GM23338 (cell line): ENCODE results near the gene SELENOS. TPM values are rescaled to one million over a fixed set of nuclear protein-coding genes. Genes with fewer than 3 reads are reported as not detected.

ENCODE experiments used
- ATAC-seq: fragments of 200-7000 bp; cut with Tn5 transposase; 3 replicates; pipeline ENCODE4 v1.9.1; 2020
- DNase-seq: peaks from one replicate; pipeline ENCODE4 v3.0.0-alpha.2; 2015; ENCODE audit warnings: low spot score
- H2AFZ ChIP-seq: fragments of 200-600 bp; sonication (generic); 2 replicates; pipeline ENCODE4 v1.8.0; 2016; ENCODE audit warnings: antibody characterized with exemption, mild to moderate bottlenecking, moderate library complexity
- H3F3A ChIP-seq: fragments of 200-600 bp; sonication (generic); replicated peaks from 2 replicates; pipeline ENCODE4 v1.8.0; 2017; ENCODE audit warnings: antibody characterized with exemption, mixed run types, low read depth
- H3K27ac ChIP-seq: fragments of 200-600 bp; sonication (generic); 2 replicates; pipeline ENCODE4 v1.6.1; 2016; ENCODE audit warnings: low read depth
- H3K27me3 ChIP-seq: fragments of 200-600 bp; sonication (generic); 2 replicates; pipeline ENCODE4 v1.8.0; 2016; ENCODE audit warnings: mild to moderate bottlenecking, mixed run types, moderate library complexity; ENCODE audit not compliant: insufficient read depth
- H3K36me3 ChIP-seq: fragments of 200-600 bp; sonication (generic); 2 replicates; pipeline ENCODE4 v1.8.0; 2016; ENCODE audit warnings: mild to moderate bottlenecking; ENCODE audit not compliant: insufficient read depth
- H3K4me1 ChIP-seq: fragments of 200-600 bp; sonication (generic); 2 replicates; pipeline ENCODE4 v1.8.0; 2016; ENCODE audit warnings: mild to moderate bottlenecking, moderate library complexity; ENCODE audit not compliant: insufficient read depth
- H3K4me2 ChIP-seq: fragments of 200-600 bp; sonication (generic); 2 replicates; pipeline ENCODE4 v1.7.1; 2017; ENCODE audit warnings: mixed run types
- H3K4me3 ChIP-seq: fragments of 200-600 bp; sonication (generic); 2 replicates; pipeline ENCODE4 v1.6.1; 2016; ENCODE audit warnings: mixed run types
- H3K79me2 ChIP-seq: fragments of 200-600 bp; sonication (generic); replicated peaks from 2 replicates; pipeline ENCODE4 v1.8.0; 2017; ENCODE audit warnings: mild to moderate bottlenecking; ENCODE audit not compliant: insufficient read depth
- H3K9me2 ChIP-seq: fragments of 200-600 bp; sonication (generic); 2 replicates; pipeline ENCODE4 v1.8.0; 2017; ENCODE audit not compliant: insufficient read depth
- H4K20me1 ChIP-seq: fragments of 200-600 bp; sonication (generic); replicated peaks from 2 replicates; pipeline ENCODE4 v1.8.0; 2017; ENCODE audit warnings: mild to moderate bottlenecking; ENCODE audit not compliant: insufficient read depth
- H3K27ac Mint-ChIP-seq: 2 replicates; pipeline ENCODE4 v1.8.0; 2020; ENCODE audit warnings: inconsistent platforms, mild to moderate bottlenecking, moderate library complexity, mixed read lengths
- H3K27me3 Mint-ChIP-seq: 3 replicates; pipeline ENCODE4 v1.8.0; 2022; ENCODE audit warnings: low read depth, mild to moderate bottlenecking, moderate library complexity, mixed read lengths, inconsistent platforms; ENCODE audit not compliant: insufficient read depth, poor library complexity
- H3K36me3 Mint-ChIP-seq: 3 replicates; pipeline ENCODE4 v1.8.0; 2021; ENCODE audit warnings: low read depth, mild to moderate bottlenecking, inconsistent platforms, moderate library complexity, mixed read lengths
- H3K4me1 Mint-ChIP-seq: 3 replicates; pipeline ENCODE4 v1.8.0; 2020; ENCODE audit warnings: mild to moderate bottlenecking, inconsistent platforms, mixed read lengths
- H3K4me3 Mint-ChIP-seq: 3 replicates; pipeline ENCODE4 v1.8.0; 2021; ENCODE audit warnings: moderate library complexity, mild to moderate bottlenecking, inconsistent platforms, mixed read lengths
- H3K9me3 Mint-ChIP-seq: 3 replicates; pipeline ENCODE4 v1.8.0; 2020; ENCODE audit warnings: moderate library complexity, mild to moderate bottlenecking, inconsistent platforms, mixed read lengths
- CREB1 ChIP-seq: fragments of 250-450 bp; sonication (Bioruptor Pico); IDR thresholded peaks from 2 replicates; pipeline ENCODE4 v1.5.0; 2020; ENCODE audit warnings: low read depth, mild to moderate bottlenecking, moderate library complexity
- EZH2 ChIP-seq: fragments of 200-600 bp; sonication (generic); IDR thresholded peaks from one replicate; pipeline ENCODE4 v1.8.0; 2017; ENCODE audit warnings: antibody characterized with exemption, mild to moderate bottlenecking, low read depth; ENCODE audit not compliant: unreplicated experiment
- EZH2phosphoT487 ChIP-seq: fragments of 200-600 bp; sonication (generic); IDR thresholded peaks from one replicate; pipeline ENCODE4 v1.8.1; 2018; ENCODE audit warnings: antibody characterized with exemption; ENCODE audit not compliant: unreplicated experiment
- JUNB ChIP-seq: IDR thresholded peaks from one replicate; pipeline ENCODE4 v1.6.1; 2016; ENCODE audit warnings: antibody characterized with exemption; ENCODE audit not compliant: unreplicated experiment
- NANOG ChIP-seq: IDR thresholded peaks from 2 replicates; pipeline ENCODE4 v1.6.1; 2016; ENCODE audit warnings: antibody characterized with exemption, borderline replicate concordance
- POLR2AphosphoS5 ChIP-seq: IDR thresholded peaks from 2 replicates; pipeline ENCODE4 v1.6.1; 2016; ENCODE audit warnings: antibody characterized with exemption, low read depth
- STAT1 ChIP-seq: IDR thresholded peaks from one replicate; pipeline ENCODE4 v1.6.1; 2016; ENCODE audit warnings: antibody characterized with exemption; ENCODE audit not compliant: unreplicated experiment
- ZNF114 ChIP-seq: fragments of 250-450 bp; sonication (Bioruptor Pico); IDR thresholded peaks from 2 replicates; pipeline ENCODE4 v1.5.0; 2020; ENCODE audit warnings: mild to moderate bottlenecking, moderate library complexity
- ZNF331 ChIP-seq: fragments of 250-450 bp; sonication (Bioruptor Pico); IDR thresholded peaks from 2 replicates; pipeline ENCODE4 v1.5.0; 2020; ENCODE audit warnings: low read depth, mild to moderate bottlenecking, moderate library complexity
- polyA plus RNA-seq: library from polyadenylated mRNA; unstranded; fragments of >200 nt; fragmentation: Nextera tagmentation; extraction: Ambion mirVana; gene quantifications from 2 replicates; pipeline ENCODE4 v1.2.1, GENCODE V29; 2016
- total RNA-seq: library from RNA; depleted of rRNA; stranded (reverse); fragments of >200 nt; shearing (Covaris generic); gene quantifications from 2 replicates; pipeline ENCODE4 v1.2.3, GENCODE V29; 2014
- TF ChIP-seq, protein P1 (sequence below): IDR thresholded peaks from one replicate; pipeline ENCODE4 v1.6.1; 2018; ENCODE audit warnings: antibody characterized with exemption; ENCODE audit not compliant: unreplicated experiment
- TF ChIP-seq, protein P2 (sequence below): IDR thresholded peaks from 2 replicates; pipeline ENCODE4 v1.6.1; 2016; ENCODE audit warnings: antibody characterized with exemption
- TF ChIP-seq, protein P3 (sequence below), 2 experiments: fragments of 200-600 bp in 1 of 2; sonication (generic) in 1 of 2; conservative IDR thresholded peaks; 2 replicates each; pipeline versions ENCODE4 v1.5.1 to v1.6.1; 2016 to 2017; ENCODE audit warnings: antibody characterized with exemption in 2 of 2, low read depth in 2 of 2, mild to moderate bottlenecking in 2 of 2, moderate library complexity in 1 of 2
- TF ChIP-seq, protein P4 (sequence below): fragments of 250-450 bp; sonication (Bioruptor Pico); IDR thresholded peaks from 2 replicates; pipeline ENCODE4 v1.5.0; 2020; ENCODE audit warnings: mild to moderate bottlenecking, moderate library complexity

Gene SELENOS
- total and polyA plus RNA-seq, 2 experiments from 2014 or later: 37.0 to 106 TPM

DNA sequence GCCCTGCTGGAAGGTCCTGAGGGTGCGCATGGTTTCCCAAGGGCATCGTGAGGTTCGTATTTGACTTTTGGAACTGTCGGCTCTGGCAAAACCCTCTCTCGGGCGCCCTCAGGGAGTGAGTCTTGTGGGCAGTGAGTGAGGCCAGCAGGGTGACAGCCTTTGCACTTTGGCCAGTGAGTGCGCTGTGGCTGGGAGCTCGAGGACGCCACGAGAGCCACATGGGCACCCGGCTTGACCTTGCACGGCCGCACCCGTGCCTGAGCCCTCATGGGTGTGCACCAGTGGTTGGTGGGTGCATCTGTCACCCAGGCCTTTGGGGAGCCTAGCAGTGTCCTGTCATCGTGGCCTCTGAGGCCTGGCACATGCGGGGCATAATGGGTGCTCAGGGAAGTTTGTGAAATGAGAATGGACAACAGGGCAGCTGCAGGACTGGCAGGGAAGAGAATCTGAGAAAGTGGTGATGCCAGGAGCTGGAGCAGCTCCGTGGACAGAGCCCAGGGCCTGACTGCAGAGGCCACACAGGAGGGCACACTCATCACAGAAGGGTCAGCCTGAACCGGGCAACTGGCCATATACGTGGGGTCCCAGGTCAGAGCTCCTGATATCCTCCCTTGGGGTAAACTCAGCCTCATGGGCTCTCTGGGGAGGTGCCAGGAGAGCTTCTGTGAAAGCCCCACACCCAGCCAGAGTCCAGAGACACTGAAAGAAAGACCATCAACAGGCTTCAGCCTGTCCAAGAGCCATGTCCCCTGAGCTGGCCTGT is 48.2 kb upstream of the SELENOS start:
- TF ChIP-seq POLR2AphosphoS5 (no peak), ZNF331 (CRISPR knock-in tag) (no peak), ZNF114 (CRISPR knock-in tag) (no peak), EZH2phosphoT487 (no peak), JUNB (no peak), EZH2 (no peak), NANOG (no peak), STAT1 (no peak), CREB1 (CRISPR knock-in tag) (no peak)
- TF ChIP-seq, protein P1, sequence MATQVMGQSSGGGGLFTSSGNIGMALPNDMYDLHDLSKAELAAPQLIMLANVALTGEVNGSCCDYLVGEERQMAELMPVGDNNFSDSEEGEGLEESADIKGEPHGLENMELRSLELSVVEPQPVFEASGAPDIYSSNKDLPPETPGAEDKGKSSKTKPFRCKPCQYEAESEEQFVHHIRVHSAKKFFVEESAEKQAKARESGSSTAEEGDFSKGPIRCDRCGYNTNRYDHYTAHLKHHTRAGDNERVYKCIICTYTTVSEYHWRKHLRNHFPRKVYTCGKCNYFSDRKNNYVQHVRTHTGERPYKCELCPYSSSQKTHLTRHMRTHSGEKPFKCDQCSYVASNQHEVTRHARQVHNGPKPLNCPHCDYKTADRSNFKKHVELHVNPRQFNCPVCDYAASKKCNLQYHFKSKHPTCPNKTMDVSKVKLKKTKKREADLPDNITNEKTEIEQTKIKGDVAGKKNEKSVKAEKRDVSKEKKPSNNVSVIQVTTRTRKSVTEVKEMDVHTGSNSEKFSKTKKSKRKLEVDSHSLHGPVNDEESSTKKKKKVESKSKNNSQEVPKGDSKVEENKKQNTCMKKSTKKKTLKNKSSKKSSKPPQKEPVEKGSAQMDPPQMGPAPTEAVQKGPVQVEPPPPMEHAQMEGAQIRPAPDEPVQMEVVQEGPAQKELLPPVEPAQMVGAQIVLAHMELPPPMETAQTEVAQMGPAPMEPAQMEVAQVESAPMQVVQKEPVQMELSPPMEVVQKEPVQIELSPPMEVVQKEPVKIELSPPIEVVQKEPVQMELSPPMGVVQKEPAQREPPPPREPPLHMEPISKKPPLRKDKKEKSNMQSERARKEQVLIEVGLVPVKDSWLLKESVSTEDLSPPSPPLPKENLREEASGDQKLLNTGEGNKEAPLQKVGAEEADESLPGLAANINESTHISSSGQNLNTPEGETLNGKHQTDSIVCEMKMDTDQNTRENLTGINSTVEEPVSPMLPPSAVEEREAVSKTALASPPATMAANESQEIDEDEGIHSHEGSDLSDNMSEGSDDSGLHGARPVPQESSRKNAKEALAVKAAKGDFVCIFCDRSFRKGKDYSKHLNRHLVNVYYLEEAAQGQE: no peak
- TF ChIP-seq, protein P2, sequence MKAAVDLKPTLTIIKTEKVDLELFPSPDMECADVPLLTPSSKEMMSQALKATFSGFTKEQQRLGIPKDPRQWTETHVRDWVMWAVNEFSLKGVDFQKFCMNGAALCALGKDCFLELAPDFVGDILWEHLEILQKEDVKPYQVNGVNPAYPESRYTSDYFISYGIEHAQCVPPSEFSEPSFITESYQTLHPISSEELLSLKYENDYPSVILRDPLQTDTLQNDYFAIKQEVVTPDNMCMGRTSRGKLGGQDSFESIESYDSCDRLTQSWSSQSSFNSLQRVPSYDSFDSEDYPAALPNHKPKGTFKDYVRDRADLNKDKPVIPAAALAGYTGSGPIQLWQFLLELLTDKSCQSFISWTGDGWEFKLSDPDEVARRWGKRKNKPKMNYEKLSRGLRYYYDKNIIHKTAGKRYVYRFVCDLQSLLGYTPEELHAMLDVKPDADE: no peak
- TF ChIP-seq, protein P3, sequence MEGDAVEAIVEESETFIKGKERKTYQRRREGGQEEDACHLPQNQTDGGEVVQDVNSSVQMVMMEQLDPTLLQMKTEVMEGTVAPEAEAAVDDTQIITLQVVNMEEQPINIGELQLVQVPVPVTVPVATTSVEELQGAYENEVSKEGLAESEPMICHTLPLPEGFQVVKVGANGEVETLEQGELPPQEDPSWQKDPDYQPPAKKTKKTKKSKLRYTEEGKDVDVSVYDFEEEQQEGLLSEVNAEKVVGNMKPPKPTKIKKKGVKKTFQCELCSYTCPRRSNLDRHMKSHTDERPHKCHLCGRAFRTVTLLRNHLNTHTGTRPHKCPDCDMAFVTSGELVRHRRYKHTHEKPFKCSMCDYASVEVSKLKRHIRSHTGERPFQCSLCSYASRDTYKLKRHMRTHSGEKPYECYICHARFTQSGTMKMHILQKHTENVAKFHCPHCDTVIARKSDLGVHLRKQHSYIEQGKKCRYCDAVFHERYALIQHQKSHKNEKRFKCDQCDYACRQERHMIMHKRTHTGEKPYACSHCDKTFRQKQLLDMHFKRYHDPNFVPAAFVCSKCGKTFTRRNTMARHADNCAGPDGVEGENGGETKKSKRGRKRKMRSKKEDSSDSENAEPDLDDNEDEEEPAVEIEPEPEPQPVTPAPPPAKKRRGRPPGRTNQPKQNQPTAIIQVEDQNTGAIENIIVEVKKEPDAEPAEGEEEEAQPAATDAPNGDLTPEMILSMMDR (conservative IDR thresholded peaks at IDR 0.05; ENCODE audit: low read depth in 2 of 2): no peak
- TF ChIP-seq, protein P4, sequence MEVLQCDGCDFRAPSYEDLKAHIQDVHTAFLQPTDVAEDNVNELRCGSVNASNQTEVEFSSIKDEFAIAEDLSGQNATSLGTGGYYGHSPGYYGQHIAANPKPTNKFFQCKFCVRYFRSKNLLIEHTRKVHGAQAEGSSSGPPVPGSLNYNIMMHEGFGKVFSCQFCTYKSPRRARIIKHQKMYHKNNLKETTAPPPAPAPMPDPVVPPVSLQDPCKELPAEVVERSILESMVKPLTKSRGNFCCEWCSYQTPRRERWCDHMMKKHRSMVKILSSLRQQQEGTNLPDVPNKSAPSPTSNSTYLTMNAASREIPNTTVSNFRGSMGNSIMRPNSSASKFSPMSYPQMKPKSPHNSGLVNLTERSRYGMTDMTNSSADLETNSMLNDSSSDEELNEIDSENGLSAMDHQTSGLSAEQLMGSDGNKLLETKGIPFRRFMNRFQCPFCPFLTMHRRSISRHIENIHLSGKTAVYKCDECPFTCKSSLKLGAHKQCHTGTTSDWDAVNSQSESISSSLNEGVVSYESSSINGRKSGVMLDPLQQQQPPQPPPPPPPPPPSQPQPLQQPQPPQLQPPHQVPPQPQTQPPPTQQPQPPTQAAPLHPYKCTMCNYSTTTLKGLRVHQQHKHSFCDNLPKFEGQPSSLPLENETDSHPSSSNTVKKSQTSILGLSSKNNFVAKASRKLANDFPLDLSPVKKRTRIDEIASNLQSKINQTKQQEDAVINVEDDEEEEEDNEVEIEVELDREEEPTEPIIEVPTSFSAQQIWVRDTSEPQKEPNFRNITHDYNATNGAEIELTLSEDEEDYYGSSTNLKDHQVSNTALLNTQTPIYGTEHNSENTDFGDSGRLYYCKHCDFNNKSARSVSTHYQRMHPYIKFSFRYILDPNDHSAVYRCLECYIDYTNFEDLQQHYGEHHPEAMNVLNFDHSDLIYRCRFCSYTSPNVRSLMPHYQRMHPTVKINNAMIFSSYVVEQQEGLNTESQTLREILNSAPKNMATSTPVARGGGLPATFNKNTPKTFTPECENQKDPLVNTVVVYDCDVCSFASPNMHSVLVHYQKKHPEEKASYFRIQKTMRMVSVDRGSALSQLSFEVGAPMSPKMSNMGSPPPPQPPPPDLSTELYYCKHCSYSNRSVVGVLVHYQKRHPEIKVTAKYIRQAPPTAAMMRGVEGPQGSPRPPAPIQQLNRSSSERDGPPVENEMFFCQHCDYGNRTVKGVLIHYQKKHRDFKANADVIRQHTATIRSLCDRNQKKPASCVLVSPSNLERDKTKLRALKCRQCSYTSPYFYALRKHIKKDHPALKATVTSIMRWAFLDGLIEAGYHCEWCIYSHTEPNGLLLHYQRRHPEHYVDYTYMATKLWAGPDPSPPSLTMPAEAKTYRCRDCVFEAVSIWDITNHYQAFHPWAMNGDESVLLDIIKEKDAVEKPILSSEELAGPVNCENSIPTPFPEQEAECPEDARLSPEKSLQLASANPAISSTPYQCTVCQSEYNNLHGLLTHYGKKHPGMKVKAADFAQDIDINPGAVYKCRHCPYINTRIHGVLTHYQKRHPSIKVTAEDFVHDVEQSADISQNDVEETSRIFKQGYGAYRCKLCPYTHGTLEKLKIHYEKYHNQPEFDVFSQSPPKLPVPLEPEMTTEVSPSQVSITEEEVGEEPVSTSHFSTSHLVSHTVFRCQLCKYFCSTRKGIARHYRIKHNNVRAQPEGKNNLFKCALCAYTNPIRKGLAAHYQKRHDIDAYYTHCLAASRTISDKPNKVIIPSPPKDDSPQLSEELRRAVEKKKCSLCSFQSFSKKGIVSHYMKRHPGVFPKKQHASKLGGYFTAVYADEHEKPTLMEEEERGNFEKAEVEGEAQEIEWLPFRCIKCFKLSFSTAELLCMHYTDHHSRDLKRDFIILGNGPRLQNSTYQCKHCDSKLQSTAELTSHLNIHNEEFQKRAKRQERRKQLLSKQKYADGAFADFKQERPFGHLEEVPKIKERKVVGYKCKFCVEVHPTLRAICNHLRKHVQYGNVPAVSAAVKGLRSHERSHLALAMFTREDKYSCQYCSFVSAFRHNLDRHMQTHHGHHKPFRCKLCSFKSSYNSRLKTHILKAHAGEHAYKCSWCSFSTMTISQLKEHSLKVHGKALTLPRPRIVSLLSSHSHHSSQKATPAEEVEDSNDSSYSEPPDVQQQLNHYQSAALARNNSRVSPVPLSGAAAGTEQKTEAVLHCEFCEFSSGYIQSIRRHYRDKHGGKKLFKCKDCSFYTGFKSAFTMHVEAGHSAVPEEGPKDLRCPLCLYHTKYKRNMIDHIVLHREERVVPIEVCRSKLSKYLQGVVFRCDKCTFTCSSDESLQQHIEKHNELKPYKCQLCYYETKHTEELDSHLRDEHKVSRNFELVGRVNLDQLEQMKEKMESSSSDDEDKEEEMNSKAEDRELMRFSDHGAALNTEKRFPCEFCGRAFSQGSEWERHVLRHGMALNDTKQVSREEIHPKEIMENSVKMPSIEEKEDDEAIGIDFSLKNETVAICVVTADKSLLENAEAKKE (CRISPR knock-in tag): no peak
- H3K9me3 Mint-ChIP-seq: no peaks in the 10 kb centered on the region; the same call in 1 of the 3 replicates
- H3K27ac Mint-ChIP-seq: no peak overlapping the region
- H3K4me1 ChIP-seq: no peaks in the 10 kb centered on the region
- peaks cover 16% of the 10 kb centered on the region for H3K27me3 Mint-ChIP-seq
- H3K36me3 ChIP-seq: no peaks in the 10 kb centered on the region
- H3F3A ChIP-seq: no peaks in the 10 kb centered on the region
- H3K79me2 ChIP-seq: no peaks in the 10 kb centered on the region
- no peaks in the 10 kb centered on the region; the same call in 2 of the 3 replicates for H3K36me3 Mint-ChIP-seq
- peaks cover 6% of the 10 kb centered on the region; the same call in 2 of the 3 replicates for H3K4me1 Mint-ChIP-seq
- H4K20me1 ChIP-seq: no peaks in the 10 kb centered on the region
- no peaks in the 10 kb centered on the region for H3K9me2 ChIP-seq
- DNase-seq: no peak
- ATAC-seq: no peak
- H3K27ac ChIP-seq: no peak overlapping the region
- H3K4me3 Mint-ChIP-seq: no peak overlapping the region
- no peaks in the 10 kb centered on the region for H3K27me3 ChIP-seq
- no peak overlapping the region for H3K4me2 ChIP-seq
- H3K4me3 ChIP-seq: no peak overlapping the region
- no peak overlapping the region for H2AFZ ChIP-seq
